ENCODE data around the gene TGFBR2. TPM values are rescaled to one million over a fixed set of nuclear protein-coding genes. Genes with fewer than 3 reads are reported as not detected.

The TGFBR2 gene
- total and polyA plus RNA-seq, 10 of the 15 experiments (the other 5 are each of a cell fraction or from before 2014, with no cell fraction given) = 0.02 to 0.98 (median 0.18) TPM; not detected in 1

DNA sequence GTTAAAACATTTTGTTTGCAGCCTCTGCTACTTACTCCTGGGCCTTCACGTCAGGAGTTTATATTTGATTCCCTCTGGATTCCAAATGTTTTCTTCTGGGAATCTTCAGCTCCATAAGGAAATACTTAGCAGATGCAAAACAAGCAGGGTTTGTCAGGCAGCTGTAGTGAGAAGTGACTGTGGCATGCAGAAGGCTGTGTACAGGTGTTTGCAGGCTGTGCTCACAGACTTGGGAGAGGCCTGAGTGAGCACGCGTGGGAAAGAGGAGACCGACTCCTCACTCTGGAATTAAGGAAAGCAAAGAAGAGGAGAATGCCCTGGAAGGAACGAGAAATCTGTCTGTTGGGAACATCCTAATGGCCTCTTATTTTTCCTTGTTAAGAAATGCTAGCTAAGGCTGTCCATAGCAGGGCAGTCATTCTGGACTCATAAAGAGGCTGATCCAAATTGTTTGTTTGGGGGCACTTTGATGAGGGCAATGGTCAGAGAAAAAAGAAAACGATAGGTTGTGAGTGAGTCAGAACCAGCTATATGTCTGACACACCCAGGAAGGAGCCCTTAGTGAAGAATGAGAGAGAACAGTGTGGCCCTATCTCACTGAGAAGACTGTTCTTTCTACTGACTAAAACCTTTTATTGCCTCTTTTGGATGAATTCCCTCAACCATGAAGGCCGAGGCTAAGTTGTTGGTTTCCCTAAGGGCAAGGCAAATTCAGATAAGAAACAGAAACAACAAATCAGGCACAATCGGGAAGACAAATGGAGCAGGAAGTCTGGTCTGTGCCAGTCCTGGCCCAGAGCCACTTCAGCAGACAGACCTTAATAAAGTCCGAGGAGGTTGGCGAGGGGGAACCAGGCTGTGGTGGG, 82.6 kb downstream of the TGFBR2 start:
- ATAC-seq = no peak
- in situ Hi-C loops (cut with MboI) (no loop called here), intact Hi-C loops (cut with micrococcal nuclease; ENCODE audit: unreplicated experiment) (no loop called here)
- no peak overlapping the region for H2AFZ ChIP-seq (ENCODE audit: control insufficient read depth, low read depth, low read length)
- no peaks in the 10 kb centered on the region for H3K36me3 ChIP-seq (ENCODE audit: control insufficient read depth in 2 of 2, insufficient read depth in 2 of 2, low read length in 1 of 2)
- H4K20me1 ChIP-seq (ENCODE audit: control insufficient read depth, insufficient read depth) = no peaks in the 10 kb centered on the region
- FAIRE-seq = no peak
- TF ChIP-seq SIX5 (IDR thresholded peaks at IDR 0.05; ENCODE audit: low read depth, low read length, severe bottlenecking) = no peak
- TF ChIP-seq ZNF384 (IDR thresholded peaks at IDR 0.05; ENCODE audit: borderline replicate concordance, low read depth, low read length) = no peak
- TF ChIP-seq CEBPB (IDR thresholded peaks at IDR 0.05; ENCODE audit: borderline replicate concordance in 1 of 2, low read depth in 2 of 2, low read length in 2 of 2) = no peak
- no peak for TF ChIP-seq EZH2 (IDR thresholded peaks at IDR 0.05; ENCODE audit: borderline replicate concordance, control insufficient read depth, low read depth, low read length)
- no peak for TF ChIP-seq RBBP5 (conservative IDR thresholded peaks at IDR 0.05)
- TF ChIP-seq HDAC2 (IDR thresholded peaks at IDR 0.05) = no peak
- no peak for TF ChIP-seq RAD21 (IDR thresholded peaks at IDR 0.05; ENCODE audit: insufficient read depth, low read depth, low read length)
- no peak for TF ChIP-seq BMI1 (IDR thresholded peaks at IDR 0.05; ENCODE audit: borderline replicate concordance)
- TF ChIP-seq ESRRA (IDR thresholded peaks at IDR 0.05; ENCODE audit: low read length) = no peak
- TF ChIP-seq FOXK2 (IDR thresholded peaks at IDR 0.05) = no peak
- H3K9ac ChIP-seq (ENCODE audit: control insufficient read depth, insufficient read depth, low read length) = no peak overlapping the region
- no peak overlapping the region for H3K4me2 ChIP-seq (ENCODE audit: control insufficient read depth, insufficient read depth)
- RAD21 ChIA-PET (ENCODE audit: unreplicated experiment) = no interaction called here
- WGBS (ENCODE audit: insufficient coverage, insufficient replicate concordance, low lambda C conversion rate, missing lambda C conversion rate) = 39% methylated on average over 10 of the region's 10 CpGs
- no peaks in the 10 kb centered on the region for H3K4me1 ChIP-seq (ENCODE audit: control insufficient read depth, insufficient read depth, low read length)
- no peak overlapping the region for H3K27ac ChIP-seq (ENCODE audit: control insufficient read depth, insufficient read depth)
- no peaks in the 10 kb centered on the region; a peak in 1 of 4 replicates for H3K27me3 ChIP-seq (replicated peaks in 1 of 2; ENCODE audit: control insufficient read depth in 2 of 2, insufficient read depth in 2 of 2, low read length in 1 of 2)
- CTCF ChIA-PET = no interaction called here
- no peak for DNase-seq (ENCODE audit: low read depth, low spot score)
- SMC1A ChIA-PET (ENCODE audit: uncharacterized antibody, unreplicated experiment) = interaction anchor here (1.1 kb wide), 1 partner anchor 12 kb away, joined by 4 read pairs; no protein-coding TSS in a partner anchor
- no peaks in the 10 kb centered on the region for H3K79me2 ChIP-seq (ENCODE audit: control insufficient read depth, insufficient read depth, low read length)
- H3K9me3 ChIP-seq (replicated peaks; ENCODE audit: control insufficient read depth, insufficient read depth, low read length) = no peaks in the 10 kb centered on the region
- BruUV-seq (replicated peaks) = no TSS peak
- POLR2A ChIA-PET = no interaction called here
- no peak overlapping the region for H3K4me3 ChIP-seq
